COLO668 (cell line): ENCODE data around the gene PON3.

Source experiments
- DNase-seq: peaks from one replicate; lab custom pipeline; 2025; ENCODE audit not compliant: unreplicated experiment; lab: John Stamatoyannopoulos, UW

The PON3 gene

GRCh38 chr7:95309951-95310350, 86.2 kb downstream of the PON3 start:
- no peak for DNase-seq
